H9 (cell line): ENCODE results near the gene NRP2. TPM values are rescaled to one million over a fixed set of nuclear protein-coding genes. Genes with fewer than 3 reads are reported as not detected.

Experiments used
- DNase-seq: peaks from one replicate; pipeline ENCODE4 v3.0.0-alpha.2; 2017
- H2AFZ ChIP-seq: one replicate; pipeline ENCODE4 v1.6.1; 2013; ENCODE audit warnings: mild to moderate bottlenecking, low read length, control low read depth, moderate library complexity
- H2AK5ac ChIP-seq: 2 replicates; pipeline ENCODE4 v1.6.1; 2013; ENCODE audit warnings: low read length, control low read depth, mixed read lengths; ENCODE audit not compliant: insufficient read length
- H2BK120ac ChIP-seq: one replicate; pipeline ENCODE4 v1.6.1; 2013; ENCODE audit warnings: low read depth, mild to moderate bottlenecking, low read length, control low read depth, inconsistent platforms; ENCODE audit not compliant: poor library complexity, severe bottlenecking
- H2BK12ac ChIP-seq: 2 replicates; pipeline ENCODE4 v1.6.1; 2013; ENCODE audit warnings: low read length, control low read depth, mixed read lengths, low read depth; ENCODE audit not compliant: insufficient read length
- H2BK15ac ChIP-seq: 2 replicates; pipeline ENCODE4 v1.6.1; 2013; ENCODE audit warnings: low read depth, low read length, control low read depth
- H2BK20ac ChIP-seq: one replicate; pipeline ENCODE4 v1.6.1; 2013; ENCODE audit warnings: low read depth, mild to moderate bottlenecking, low read length, control low read depth, inconsistent platforms; ENCODE audit not compliant: poor library complexity, severe bottlenecking
- H2BK5ac ChIP-seq: 2 replicates; pipeline ENCODE4 v1.6.1; 2013; ENCODE audit warnings: low read length, control low read depth, mixed read lengths; ENCODE audit not compliant: insufficient read length
- H3K14ac ChIP-seq: 2 replicates; pipeline ENCODE4 v1.6.1; 2013; ENCODE audit warnings: low read length, control low read depth; ENCODE audit not compliant: insufficient read depth
- H3K18ac ChIP-seq: 2 replicates; pipeline ENCODE4 v1.6.1; 2013; ENCODE audit warnings: low read depth, mild to moderate bottlenecking, mixed read lengths, low read length, control low read depth; ENCODE audit not compliant: insufficient read length
- H3K23ac ChIP-seq: 2 replicates; pipeline ENCODE4 v1.6.1; 2013; ENCODE audit warnings: low read length, control low read depth, mixed read lengths, low read depth; ENCODE audit not compliant: insufficient read length
- H3K23me2 ChIP-seq: 2 replicates; pipeline ENCODE4 v1.6.1; 2013; ENCODE audit warnings: low read depth, mild to moderate bottlenecking, mixed read lengths, low read length, control low read depth; ENCODE audit not compliant: insufficient read length, poor library complexity, severe bottlenecking
- H3K27ac ChIP-seq: 2 replicates; pipeline ENCODE4 v1.5.1; 2013; ENCODE audit warnings: low read length, control low read depth, mixed read lengths, low read depth; ENCODE audit not compliant: insufficient read length
- H3K27me3 ChIP-seq: 2 replicates; pipeline ENCODE4 v1.6.1; 2013; ENCODE audit warnings: low read length, control low read depth, inconsistent platforms; ENCODE audit not compliant: insufficient read depth
- H3K4ac ChIP-seq: 2 replicates; pipeline ENCODE4 v1.6.1; 2013; ENCODE audit warnings: low read depth, mild to moderate bottlenecking, control low read depth, inconsistent platforms, low read length, moderate library complexity
- H3K4me1 ChIP-seq: 2 replicates; pipeline ENCODE4 v1.6.1; 2013; ENCODE audit warnings: low read length, control low read depth, inconsistent platforms; ENCODE audit not compliant: insufficient read depth
- H3K4me2 ChIP-seq: 2 replicates; pipeline ENCODE4 v1.6.1; 2013; ENCODE audit warnings: low read length, control low read depth, mixed read lengths; ENCODE audit not compliant: insufficient read length, insufficient read depth
- H3K56ac ChIP-seq: 2 replicates; pipeline ENCODE4 v1.6.1; 2013; ENCODE audit warnings: low read depth, mild to moderate bottlenecking, mixed read lengths, low read length, control low read depth; ENCODE audit not compliant: insufficient read length
- H3K79me1 ChIP-seq: 2 replicates; pipeline ENCODE4 v1.6.1; 2013; ENCODE audit warnings: low read depth, mild to moderate bottlenecking, moderate library complexity, low read length, control low read depth, inconsistent platforms; ENCODE audit not compliant: insufficient read depth, poor library complexity, severe bottlenecking
- H3K79me2 ChIP-seq: 2 replicates; pipeline ENCODE4 v1.6.1; 2013; ENCODE audit warnings: low read length, control low read depth, inconsistent platforms; ENCODE audit not compliant: insufficient read depth
- H3K9ac ChIP-seq: 2 replicates; pipeline ENCODE4 v1.6.1; 2013; ENCODE audit warnings: low read length, control low read depth, mixed read lengths; ENCODE audit not compliant: insufficient read length; ENCODE audit errors: extremely low read depth
- H3K9me3 ChIP-seq: one replicate; pipeline ENCODE4 v1.6.1; 2013; ENCODE audit warnings: low read depth, low read length, inconsistent platforms; ENCODE audit not compliant: control insufficient read depth
- H3T11ph ChIP-seq: one replicate; pipeline ENCODE4 v1.6.1; 2013; ENCODE audit warnings: mild to moderate bottlenecking, low read length, control low read depth, inconsistent platforms
- H4K20me1 ChIP-seq: one replicate; pipeline ENCODE4 v1.6.1; 2013; ENCODE audit not compliant: control insufficient read depth, insufficient read length, insufficient read depth
- H4K5ac ChIP-seq: 2 replicates; pipeline ENCODE4 v1.6.1; 2013; ENCODE audit warnings: low read depth, mild to moderate bottlenecking, mixed read lengths, low read length, control low read depth; ENCODE audit not compliant: insufficient read length
- H4K8ac ChIP-seq: replicated peaks from 2 replicates; pipeline ENCODE4 v1.6.1; 2013; ENCODE audit warnings: low read length, control low read depth, mixed read lengths, low read depth; ENCODE audit not compliant: insufficient read length
- H4K91ac ChIP-seq: 2 replicates; pipeline ENCODE4 v1.6.1; 2013; ENCODE audit warnings: low read depth, mild to moderate bottlenecking, moderate library complexity, mixed read lengths, low read length, control low read depth; ENCODE audit not compliant: insufficient read length
- H3K27ac Mint-ChIP-seq, 3 experiments: 2 replicates in 2 of 3; 3 replicates in 1 of 3; pipeline ENCODE4 v1.8.0; 2020 to 2021; ENCODE audit warnings: mixed read lengths in 3 of 3, mild to moderate bottlenecking in 1 of 3, moderate library complexity in 1 of 3
- H3K27me3 Mint-ChIP-seq: 2 replicates; pipeline ENCODE4 v1.8.0; 2021; ENCODE audit warnings: low read depth, mild to moderate bottlenecking, moderate library complexity, mixed read lengths
- H3K36me3 Mint-ChIP-seq, 3 experiments: 2 replicates in 2 of 3; 3 replicates in 1 of 3; pipeline ENCODE4 v1.8.0; 2020 to 2021; ENCODE audit warnings: low read depth in 3 of 3, mixed read lengths in 3 of 3; ENCODE audit not compliant: insufficient read depth in 1 of 3
- H3K4me1 Mint-ChIP-seq, 2 experiments: 2 replicates each; pipeline ENCODE4 v1.8.0; 2020; ENCODE audit warnings: mixed read lengths in 2 of 2
- H3K4me3 Mint-ChIP-seq, 2 experiments: 2 replicates in 1 of 2; 3 replicates in 1 of 2; pipeline ENCODE4 v1.8.0; 2020 to 2021; ENCODE audit warnings: mild to moderate bottlenecking in 2 of 2, mixed read lengths in 2 of 2, moderate library complexity in 1 of 2
- H3K9me3 Mint-ChIP-seq, 2 experiments: 2 replicates in 1 of 2; 3 replicates in 1 of 2; pipeline ENCODE4 v1.8.0; 2020; ENCODE audit warnings: mild to moderate bottlenecking in 2 of 2, mixed read lengths in 2 of 2, moderate library complexity in 1 of 2
- WGBS: extraction: QIAGEN DNeasy Blood & Tissue Kit; methylation state at CpG from one replicate; pipeline ENCODE4 v1.1.7; 2013; ENCODE audit warnings: missing lambda C conversion rate, low lambda C conversion rate, mixed read lengths; ENCODE audit not compliant: insufficient read length; ENCODE audit errors: extremely low coverage; 5-methylcytosine and 5-hydroxymethylcytosine counted together
- total RNA-seq: library from RNA; stranded (reverse); gene quantifications from 2 replicates; pipeline ENCODE4 v1.2.1, GENCODE V29; 2021
- TF ChIP-seq, protein P1 (sequence below): fragments of 200-600 bp; sonication (generic); conservative IDR thresholded peaks from 3 replicates; pipeline ENCODE4 v1.8.0; 2021; ENCODE audit warnings: antibody characterized with exemption, mild to moderate bottlenecking

NRP2 gene
- total RNA-seq, 1 experiment from 2014 or later = 19.7 TPM

DNA sequence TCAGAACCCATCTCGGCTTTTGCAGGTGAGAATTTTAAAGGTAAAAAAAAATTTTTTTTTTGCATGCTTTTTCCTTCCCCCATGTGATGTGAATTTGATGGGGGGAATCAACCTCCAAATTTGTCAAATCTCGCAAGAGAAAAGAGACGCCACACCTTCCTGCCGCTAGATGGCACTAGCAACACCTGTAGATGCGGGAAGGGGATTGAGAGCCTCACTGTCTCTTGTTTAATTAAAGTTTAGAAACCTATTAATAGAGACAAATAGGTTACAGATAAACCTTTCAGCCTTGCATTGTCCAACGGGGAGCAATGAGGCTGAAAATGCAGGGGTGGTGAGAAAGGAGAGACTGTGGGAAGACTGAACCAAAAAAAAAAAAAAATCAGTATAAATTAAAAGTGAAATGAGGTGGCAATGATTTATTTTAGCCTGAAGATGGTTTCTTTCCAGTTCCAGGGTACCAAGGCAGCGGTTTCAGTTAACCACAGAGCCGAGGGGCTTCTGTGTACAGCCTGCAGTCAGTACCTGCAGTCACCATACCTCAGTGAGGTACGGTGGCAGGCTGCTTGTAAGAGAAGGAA lies 84.6 kb downstream of the NRP2 start:
- H3K4me1 ChIP-seq = peaks cover 3% of the 10 kb centered on the region; the same call in 1 of the 2 replicates
- no peak overlapping the region for H3K18ac ChIP-seq
- no peak overlapping the region for H2BK20ac ChIP-seq
- no peak overlapping the region for H4K5ac ChIP-seq
- H3K4me2 ChIP-seq = no peak overlapping the region
- H3K79me2 ChIP-seq = no peaks in the 10 kb centered on the region
- H3K27me3 Mint-ChIP-seq = peaks cover 13% of the 10 kb centered on the region
- no peaks in the 10 kb centered on the region for H3K9me3 ChIP-seq
- peak overlapping the region in 2 of 3 experiments; percentile 63 to 68; a peak in 2 of 7 replicates for H3K27ac Mint-ChIP-seq
- no peak overlapping the region for H3K4me3 Mint-ChIP-seq
- DNase-seq = peak; percentile 59
- no peak overlapping the region for H4K8ac ChIP-seq
- no peak overlapping the region for H3K56ac ChIP-seq
- H3K4ac ChIP-seq = no peak overlapping the region
- H2BK5ac ChIP-seq = no peak overlapping the region
- H3K9ac ChIP-seq = no peak overlapping the region
- H2BK15ac ChIP-seq = no peak overlapping the region
- TF ChIP-seq, protein P1, sequence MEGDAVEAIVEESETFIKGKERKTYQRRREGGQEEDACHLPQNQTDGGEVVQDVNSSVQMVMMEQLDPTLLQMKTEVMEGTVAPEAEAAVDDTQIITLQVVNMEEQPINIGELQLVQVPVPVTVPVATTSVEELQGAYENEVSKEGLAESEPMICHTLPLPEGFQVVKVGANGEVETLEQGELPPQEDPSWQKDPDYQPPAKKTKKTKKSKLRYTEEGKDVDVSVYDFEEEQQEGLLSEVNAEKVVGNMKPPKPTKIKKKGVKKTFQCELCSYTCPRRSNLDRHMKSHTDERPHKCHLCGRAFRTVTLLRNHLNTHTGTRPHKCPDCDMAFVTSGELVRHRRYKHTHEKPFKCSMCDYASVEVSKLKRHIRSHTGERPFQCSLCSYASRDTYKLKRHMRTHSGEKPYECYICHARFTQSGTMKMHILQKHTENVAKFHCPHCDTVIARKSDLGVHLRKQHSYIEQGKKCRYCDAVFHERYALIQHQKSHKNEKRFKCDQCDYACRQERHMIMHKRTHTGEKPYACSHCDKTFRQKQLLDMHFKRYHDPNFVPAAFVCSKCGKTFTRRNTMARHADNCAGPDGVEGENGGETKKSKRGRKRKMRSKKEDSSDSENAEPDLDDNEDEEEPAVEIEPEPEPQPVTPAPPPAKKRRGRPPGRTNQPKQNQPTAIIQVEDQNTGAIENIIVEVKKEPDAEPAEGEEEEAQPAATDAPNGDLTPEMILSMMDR = peak; percentile 91
- no CpG with 5 or more reads among the region's 9 CpGs for WGBS
- H2AFZ ChIP-seq = no peak overlapping the region
- peaks cover 49 to 56% of the 10 kb centered on the region in 2 experiments for H3K4me1 Mint-ChIP-seq
- H3K23ac ChIP-seq = no peak overlapping the region
- no peaks in the 10 kb centered on the region for H3K9me3 Mint-ChIP-seq
- H2BK12ac ChIP-seq = no peak overlapping the region
- H3K27me3 ChIP-seq = no peaks in the 10 kb centered on the region
- no peak overlapping the region; the same call in 1 of the 2 replicates for H3K14ac ChIP-seq
- no peaks in the 10 kb centered on the region for H3K79me1 ChIP-seq
- H4K91ac ChIP-seq = no peak overlapping the region
- no peaks in the 10 kb centered on the region for H3K23me2 ChIP-seq
- H2BK120ac ChIP-seq = peak overlapping the region; percentile 24
- H3K27ac ChIP-seq = no peak overlapping the region
- H2AK5ac ChIP-seq = no peak overlapping the region
- peaks cover 0 to 9% (median 7%) of the 10 kb centered on the region in 3 experiments; a peak in 3 of 7 replicates for H3K36me3 Mint-ChIP-seq
- no peaks in the 10 kb centered on the region for H4K20me1 ChIP-seq
- H3T11ph ChIP-seq = no peak overlapping the region
